ENCODE measurements around the gene GLP2R. TPM values are rescaled to one million over a fixed set of nuclear protein-coding genes. Genes with fewer than 3 reads are reported as not detected.

GLP2R gene
- total RNA-seq, 2 experiments from 2014 or later: not detected

DNA sequence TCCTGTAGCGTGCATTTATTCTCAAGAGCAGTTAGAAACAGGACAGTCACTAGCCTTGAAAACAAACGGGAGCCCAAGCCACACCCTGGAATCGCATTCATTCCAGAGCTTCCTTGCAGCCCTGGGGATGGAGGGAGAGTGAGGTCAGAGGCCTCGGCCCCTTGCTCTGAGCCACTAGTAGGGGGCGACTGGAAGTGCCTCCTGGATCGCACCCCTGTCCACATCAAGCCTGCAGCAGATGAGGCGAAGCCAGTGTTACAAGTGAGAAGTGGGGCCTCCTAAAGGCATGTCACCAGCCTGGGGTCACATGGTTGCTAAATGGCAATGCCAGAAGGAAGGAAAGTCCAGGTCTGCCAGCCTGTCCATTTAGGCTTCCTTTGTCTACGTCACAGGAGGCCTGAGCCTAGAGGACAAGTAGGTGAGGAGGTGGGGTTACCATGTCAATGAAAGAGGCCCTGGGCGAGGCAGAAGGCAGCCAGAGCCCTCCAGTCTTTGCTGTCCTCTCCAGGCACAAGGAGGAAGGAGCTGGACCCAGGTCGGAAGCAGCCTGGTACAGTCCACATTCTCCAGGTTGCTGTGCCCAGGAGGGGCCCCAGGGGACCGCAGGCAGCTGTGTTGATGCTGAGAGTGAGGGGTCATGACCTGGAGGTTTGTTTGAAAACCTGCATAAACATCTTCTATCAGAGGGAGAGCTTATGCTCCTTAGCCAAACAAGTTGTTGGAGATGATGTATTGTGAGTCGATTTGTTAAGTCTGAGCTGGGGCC is 82.3 kb downstream of the GLP2R start:
- Mint-ChIP-seq H3K27ac (no peak overlapping the region), H3K4me1 (ENCODE audit: low read depth) (no peaks in the 10 kb centered on the region), H3K36me3 (ENCODE audit: low read depth) (no peaks in the 10 kb centered on the region), H3K27me3 (peaks cover 3% of the 10 kb centered on the region), H3K4me3 (no peak overlapping the region), H3K9me3 (no peaks in the 10 kb centered on the region)
- TF ChIP-seq, protein P1, sequence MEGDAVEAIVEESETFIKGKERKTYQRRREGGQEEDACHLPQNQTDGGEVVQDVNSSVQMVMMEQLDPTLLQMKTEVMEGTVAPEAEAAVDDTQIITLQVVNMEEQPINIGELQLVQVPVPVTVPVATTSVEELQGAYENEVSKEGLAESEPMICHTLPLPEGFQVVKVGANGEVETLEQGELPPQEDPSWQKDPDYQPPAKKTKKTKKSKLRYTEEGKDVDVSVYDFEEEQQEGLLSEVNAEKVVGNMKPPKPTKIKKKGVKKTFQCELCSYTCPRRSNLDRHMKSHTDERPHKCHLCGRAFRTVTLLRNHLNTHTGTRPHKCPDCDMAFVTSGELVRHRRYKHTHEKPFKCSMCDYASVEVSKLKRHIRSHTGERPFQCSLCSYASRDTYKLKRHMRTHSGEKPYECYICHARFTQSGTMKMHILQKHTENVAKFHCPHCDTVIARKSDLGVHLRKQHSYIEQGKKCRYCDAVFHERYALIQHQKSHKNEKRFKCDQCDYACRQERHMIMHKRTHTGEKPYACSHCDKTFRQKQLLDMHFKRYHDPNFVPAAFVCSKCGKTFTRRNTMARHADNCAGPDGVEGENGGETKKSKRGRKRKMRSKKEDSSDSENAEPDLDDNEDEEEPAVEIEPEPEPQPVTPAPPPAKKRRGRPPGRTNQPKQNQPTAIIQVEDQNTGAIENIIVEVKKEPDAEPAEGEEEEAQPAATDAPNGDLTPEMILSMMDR (IDR thresholded peaks at IDR 0.05): no peak
- ATAC-seq: no peak
- DNase-seq: no peak
- intact Hi-C loops (cut with micrococcal nuclease): loop anchor here (10.0 kb wide), 1 partner anchor 63 kb away; no protein-coding TSS in a partner anchor
- ChIA-PET POLR2A (no interaction called here), CTCF (no interaction called here)

GRCh38 chr17:9908649-9909042 is 82.9 kb downstream of the GLP2R start:
- ChIA-PET CTCF (no interaction called here), POLR2A (no interaction called here)
- intact Hi-C loops (cut with micrococcal nuclease): loop anchor here (10.0 kb wide), 1 partner anchor 64 kb away; no protein-coding TSS in a partner anchor
- Mint-ChIP-seq H3K27ac (no peak overlapping the region), H3K36me3 (ENCODE audit: low read depth) (no peaks in the 10 kb centered on the region), H3K4me3 (no peak overlapping the region), H3K9me3 (no peaks in the 10 kb centered on the region), H3K27me3 (peaks cover 3% of the 10 kb centered on the region), H3K4me1 (ENCODE audit: low read depth) (no peaks in the 10 kb centered on the region)
- no peak for DNase-seq
- ATAC-seq: no peak
- TF ChIP-seq, protein P1 (IDR thresholded peaks at IDR 0.05): no peak

GRCh38 chr17:9911089-9911488 is 85.4 kb downstream of the GLP2R start:
- CTCF ChIA-PET: interaction anchor here (1.0 kb wide), 1 partner anchor 21 kb away, joined by 3 read pairs; no protein-coding TSS in a partner anchor
- TF ChIP-seq, protein P1 (IDR thresholded peaks at IDR 0.05): no peak

DNA sequence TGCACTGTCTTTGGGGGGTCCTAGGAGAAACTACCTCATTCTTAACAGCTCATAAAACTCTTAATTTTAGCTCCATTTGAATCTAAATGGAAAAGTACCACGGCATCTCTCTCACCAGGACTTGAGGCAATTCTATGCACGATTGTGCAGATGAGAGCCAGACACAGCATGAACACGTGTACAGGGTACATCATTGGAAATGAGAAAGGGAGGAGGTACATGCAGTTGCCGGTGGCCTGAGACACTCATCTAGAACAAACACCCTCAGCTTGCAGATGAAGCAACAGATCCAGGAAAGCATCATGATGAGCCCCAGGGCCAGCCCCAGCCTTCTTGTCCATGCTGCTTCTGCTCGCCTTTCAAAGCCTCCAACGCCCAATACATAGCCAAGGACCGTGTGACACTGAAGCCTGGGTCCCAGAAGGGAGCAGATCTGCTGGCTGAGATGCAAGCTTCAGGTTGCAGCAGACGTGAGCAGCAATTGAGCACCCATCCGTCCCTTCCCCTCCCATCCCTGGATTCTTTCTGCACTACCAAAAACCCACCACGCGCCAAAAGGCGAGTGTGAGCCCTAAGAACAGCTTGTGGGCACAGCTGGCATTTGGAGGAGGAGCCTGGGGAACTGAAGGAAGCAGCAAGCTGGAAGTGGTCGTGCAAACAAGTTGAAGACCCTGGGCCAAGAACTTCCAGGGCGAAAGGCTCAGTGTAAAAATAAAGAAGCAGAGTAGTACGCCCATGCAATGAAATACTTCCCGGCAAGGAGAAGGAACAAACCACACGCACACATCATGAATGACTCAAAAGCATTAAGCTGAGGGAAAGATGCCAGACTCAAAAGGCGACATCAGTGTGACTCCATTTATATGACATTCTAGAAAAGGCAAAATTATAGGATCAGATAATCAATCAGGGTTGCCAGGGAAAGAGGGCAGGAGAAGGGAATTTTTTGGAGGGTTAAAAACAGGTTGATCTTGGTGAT is 86.7 kb downstream of the GLP2R start:
- intact Hi-C loops (cut with micrococcal nuclease): no loop called here
- TF ChIP-seq, protein P1 (IDR thresholded peaks at IDR 0.05): no peak
- Mint-ChIP-seq H3K4me3 (no peak overlapping the region), H3K27me3 (peaks cover 3% of the 10 kb centered on the region), H3K36me3 (ENCODE audit: low read depth) (no peaks in the 10 kb centered on the region), H3K4me1 (ENCODE audit: low read depth) (no peaks in the 10 kb centered on the region), H3K27ac (no peak overlapping the region), H3K9me3 (no peaks in the 10 kb centered on the region)
- ChIA-PET CTCF (interaction anchor here (1.0 kb wide), 1 partner anchor 22 kb away, joined by 3 read pairs; no protein-coding TSS in a partner anchor), POLR2A (no interaction called here)
- ATAC-seq (no peak), DNase-seq (no peak)

More at GRCh38 chr17:9911089-9911488, 85.4 kb downstream of the GLP2R start:
- DNase-seq: no peak
- H3K4me1 Mint-ChIP-seq (ENCODE audit: low read depth): no peaks in the 10 kb centered on the region
- H3K27me3 Mint-ChIP-seq: peaks cover 3% of the 10 kb centered on the region
- POLR2A ChIA-PET: no interaction called here
- H3K4me3 Mint-ChIP-seq: no peak overlapping the region
- no peak overlapping the region for H3K27ac Mint-ChIP-seq
- no peak for ATAC-seq
- no peaks in the 10 kb centered on the region for H3K9me3 Mint-ChIP-seq
- intact Hi-C loops (cut with micrococcal nuclease): no loop called here
- H3K36me3 Mint-ChIP-seq (ENCODE audit: low read depth): no peaks in the 10 kb centered on the region

Data from activated CD8-positive, alpha-beta T cell treated with anti-CD3 and anti-CD28 coated beads for 36 hours (primary cell).